Measurements from ENCODE around the gene SYNJ1. TPM values are rescaled to one million over a fixed set of nuclear protein-coding genes. Genes with fewer than 3 reads are reported as not detected.

Gene SYNJ1
- total and polyA plus RNA-seq, 9 of the 15 experiments (the other 6 are each of a cell fraction or from before 2014, with no cell fraction given) = 2.4 to 10.6 (median 5.6) TPM

DNA sequence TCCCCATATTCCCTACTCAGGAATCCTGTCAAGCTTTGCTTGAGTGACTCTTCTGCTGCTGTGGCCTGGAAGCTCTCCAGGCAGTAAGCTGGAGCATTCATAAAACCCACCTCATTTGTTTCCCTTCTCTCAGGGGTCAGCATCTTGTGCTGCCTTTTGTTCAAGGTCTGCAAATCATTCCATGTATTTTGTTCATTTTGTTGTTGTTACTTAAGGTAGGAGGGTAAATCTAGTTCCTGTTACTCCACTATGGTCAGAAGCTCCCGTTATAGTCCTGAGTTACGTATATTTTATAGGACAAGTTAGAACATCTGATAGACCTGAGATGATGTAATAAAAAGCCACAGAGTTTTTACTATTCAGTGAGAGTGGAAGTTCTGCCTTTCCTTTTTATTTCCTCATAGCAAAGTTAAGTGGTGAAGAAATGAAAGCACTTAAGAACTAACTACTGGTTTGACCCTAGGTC is 9.9 kb downstream of the SYNJ1 start:
- peak; percentile 20; the same call in 1 of the 2 replicates for TF ChIP-seq ATF3 (IDR thresholded peaks at IDR 0.05)
- TF ChIP-seq ATF3 (CRISPR knock-in tag; conservative IDR thresholded peaks at IDR 0.05) = no peak
- no peak for TF ChIP-seq ZNF274 (IDR thresholded peaks at IDR 0.05; ENCODE audit: borderline replicate concordance, low read depth, low read length)
- H3K27ac ChIP-seq (ENCODE audit: extremely low read depth, low read depth, low read length) = no peak overlapping the region
- WGBS (ENCODE audit: insufficient coverage, low coverage, missing lambda C conversion rate) = 89% methylated on average over 2 of the region's 2 CpGs
- CTCF ChIA-PET (ENCODE audit: low intra/inter-chr PET ratio) = no interaction called here
- peaks cover 24% of the 10 kb centered on the region for H3K36me3 ChIP-seq (ENCODE audit: control insufficient read depth, insufficient read depth, low read length)
- no peaks in the 10 kb centered on the region for H4K20me1 ChIP-seq (replicated peaks; ENCODE audit: control insufficient read depth, insufficient read depth, low read length)
- H3K9ac ChIP-seq (ENCODE audit: insufficient read depth in 1 of 2, low read depth in 2 of 2, low read length in 2 of 2) = no peak overlapping the region
- no peak overlapping the region for H3K4me2 ChIP-seq (ENCODE audit: insufficient read depth, low read length)
- no TSS peak for BruUV-seq (replicated peaks)
- DNase-seq (ENCODE audit: extremely low read depth in 1 of 4, low spot score in 3 of 4) = no peak
- H3K9me1 ChIP-seq (ENCODE audit: control insufficient read depth, insufficient read depth, low read length) = no peaks in the 10 kb centered on the region
- H2AFZ ChIP-seq (ENCODE audit: low read depth, low read length) = no peak overlapping the region
- in situ Hi-C loops (cut with MboI) = no loop called here
- no peak for ATAC-seq
- H3K4me3 ChIP-seq = no peak overlapping the region
- H3K27me3 ChIP-seq (ENCODE audit: control insufficient read depth in 2 of 2, insufficient read depth in 2 of 2, low read length in 2 of 2) = no peaks in the 10 kb centered on the region
- no peaks in the 10 kb centered on the region for H3K4me1 ChIP-seq (replicated peaks in 1 of 2; ENCODE audit: control insufficient read depth in 2 of 2, insufficient read depth in 2 of 2, low read length in 2 of 2)
- H3K79me2 ChIP-seq (ENCODE audit: control insufficient read depth, insufficient read depth, low read length) = peaks cover 2% of the 10 kb centered on the region; the same call in 1 of the 3 replicates
- no peak for FAIRE-seq
- POLR2A ChIA-PET = interaction anchor here (1.3 kb wide), 1 partner anchor 9 kb away, joined by 4 read pairs; no protein-coding TSS in a partner anchor
- intact Hi-C loops (cut with micrococcal nuclease) = no loop called here
- H3K9me3 ChIP-seq (replicated peaks; ENCODE audit: control insufficient read depth, insufficient read depth, low read depth, low read length) = no peaks in the 10 kb centered on the region

- FAIRE-seq (no peak), DNase-seq (ENCODE audit: extremely low read depth in 1 of 4, low spot score in 3 of 4) (no peak), ATAC-seq (no peak)
- Histone ChIP-seq H3K9me3 (replicated peaks; ENCODE audit: control insufficient read depth, insufficient read depth, low read depth, low read length) (no peaks in the 10 kb centered on the region), H3K27ac (ENCODE audit: extremely low read depth, low read depth, low read length) (no peak overlapping the region), H4K20me1 (replicated peaks; ENCODE audit: control insufficient read depth, insufficient read depth, low read length) (no peaks in the 10 kb centered on the region), H3K4me3 (no peak overlapping the region), H3K79me2 (ENCODE audit: control insufficient read depth, insufficient read depth, low read length) (peaks cover 4% of the 10 kb centered on the region; the same call in 1 of the 3 replicates), H3K9ac (ENCODE audit: insufficient read depth in 1 of 2, low read depth in 2 of 2, low read length in 2 of 2) (no peak overlapping the region), H3K36me3 (ENCODE audit: control insufficient read depth, insufficient read depth, low read length) (peaks cover 24% of the 10 kb centered on the region), H3K4me1 (replicated peaks in 1 of 2; ENCODE audit: control insufficient read depth in 2 of 2, insufficient read depth in 2 of 2, low read length in 2 of 2) (no peaks in the 10 kb centered on the region), H3K9me1 (ENCODE audit: control insufficient read depth, insufficient read depth, low read length) (no peaks in the 10 kb centered on the region), H3K4me2 (ENCODE audit: insufficient read depth, low read length) (no peak overlapping the region), H2AFZ (ENCODE audit: low read depth, low read length) (no peak overlapping the region), H3K27me3 (ENCODE audit: control insufficient read depth in 2 of 2, insufficient read depth in 2 of 2, low read length in 2 of 2) (no peaks in the 10 kb centered on the region)
- in situ Hi-C loops (cut with MboI) = no loop called here
- CTCF ChIA-PET (ENCODE audit: low intra/inter-chr PET ratio) = no interaction called here
- POLR2A ChIA-PET = interaction anchor here (0.6 to 1.3 kb wide), 3 partner anchors 15 to 345 kb away, joined by 3 to 6 read pairs (median 3); partner anchors contain the start of gene PAXBP1
- 95% methylated on average over 2 of the region's 2 CpGs for WGBS (ENCODE audit: insufficient coverage, low coverage, missing lambda C conversion rate)
- no TSS peak for BruUV-seq (replicated peaks)
- intact Hi-C loops (cut with micrococcal nuclease) = no loop called here
- TF ChIP-seq FOXA1 (IDR thresholded peaks at IDR 0.05; ENCODE audit: borderline replicate concordance) = no peak
- TF ChIP-seq TARDBP (IDR thresholded peaks at IDR 0.05) = no peak
- TF ChIP-seq, protein P1, sequence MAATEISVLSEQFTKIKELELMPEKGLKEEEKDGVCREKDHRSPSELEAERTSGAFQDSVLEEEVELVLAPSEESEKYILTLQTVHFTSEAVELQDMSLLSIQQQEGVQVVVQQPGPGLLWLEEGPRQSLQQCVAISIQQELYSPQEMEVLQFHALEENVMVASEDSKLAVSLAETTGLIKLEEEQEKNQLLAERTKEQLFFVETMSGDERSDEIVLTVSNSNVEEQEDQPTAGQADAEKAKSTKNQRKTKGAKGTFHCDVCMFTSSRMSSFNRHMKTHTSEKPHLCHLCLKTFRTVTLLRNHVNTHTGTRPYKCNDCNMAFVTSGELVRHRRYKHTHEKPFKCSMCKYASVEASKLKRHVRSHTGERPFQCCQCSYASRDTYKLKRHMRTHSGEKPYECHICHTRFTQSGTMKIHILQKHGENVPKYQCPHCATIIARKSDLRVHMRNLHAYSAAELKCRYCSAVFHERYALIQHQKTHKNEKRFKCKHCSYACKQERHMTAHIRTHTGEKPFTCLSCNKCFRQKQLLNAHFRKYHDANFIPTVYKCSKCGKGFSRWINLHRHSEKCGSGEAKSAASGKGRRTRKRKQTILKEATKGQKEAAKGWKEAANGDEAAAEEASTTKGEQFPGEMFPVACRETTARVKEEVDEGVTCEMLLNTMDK (IDR thresholded peaks at IDR 0.05; ENCODE audit: borderline replicate concordance, insufficient read depth, low read depth, low read length, poor library complexity, severe bottlenecking) = no peak
- no peak for TF ChIP-seq ZNF586 (CRISPR knock-in tag; conservative IDR thresholded peaks at IDR 0.05)
- TF ChIP-seq, protein P2, sequence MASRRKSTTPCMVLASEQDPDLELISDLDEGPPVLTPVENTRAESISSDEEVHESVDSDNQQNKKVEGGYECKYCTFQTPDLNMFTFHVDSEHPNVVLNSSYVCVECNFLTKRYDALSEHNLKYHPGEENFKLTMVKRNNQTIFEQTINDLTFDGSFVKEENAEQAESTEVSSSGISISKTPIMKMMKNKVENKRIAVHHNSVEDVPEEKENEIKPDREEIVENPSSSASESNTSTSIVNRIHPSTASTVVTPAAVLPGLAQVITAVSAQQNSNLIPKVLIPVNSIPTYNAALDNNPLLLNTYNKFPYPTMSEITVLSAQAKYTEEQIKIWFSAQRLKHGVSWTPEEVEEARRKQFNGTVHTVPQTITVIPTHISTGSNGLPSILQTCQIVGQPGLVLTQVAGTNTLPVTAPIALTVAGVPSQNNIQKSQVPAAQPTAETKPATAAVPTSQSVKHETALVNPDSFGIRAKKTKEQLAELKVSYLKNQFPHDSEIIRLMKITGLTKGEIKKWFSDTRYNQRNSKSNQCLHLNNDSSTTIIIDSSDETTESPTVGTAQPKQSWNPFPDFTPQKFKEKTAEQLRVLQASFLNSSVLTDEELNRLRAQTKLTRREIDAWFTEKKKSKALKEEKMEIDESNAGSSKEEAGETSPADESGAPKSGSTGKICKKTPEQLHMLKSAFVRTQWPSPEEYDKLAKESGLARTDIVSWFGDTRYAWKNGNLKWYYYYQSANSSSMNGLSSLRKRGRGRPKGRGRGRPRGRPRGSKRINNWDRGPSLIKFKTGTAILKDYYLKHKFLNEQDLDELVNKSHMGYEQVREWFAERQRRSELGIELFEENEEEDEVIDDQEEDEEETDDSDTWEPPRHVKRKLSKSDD (conservative IDR thresholded peaks at IDR 0.05; ENCODE audit: low read length) = no peak
- TF ChIP-seq ZFPM2 (CRISPR knock-in tag; IDR thresholded peaks at IDR 0.05) = no peak
Measured at GRCh38 chr21:32716486-32716885, 11.3 kb downstream of the SYNJ1 start.

All from K562 (cell line).